ENCODE data around the gene FRY.
A peak's percentile ranks its signal among the peaks of the same experiment; 100 is the strongest.

Gene FRY

GRCh38 chr13:32315238-32316027, 283.9 kb downstream of the FRY start, which contains the start of the genes BRCA2 and ZAR1L:
BRCA2 (plus strand) TSS chr13:32315508; CDS start chr13:32316461, 953 bp downstream.
ZAR1L (minus strand) TSS chr13:32315363; CDS start chr13:32311925, 3,438 bp downstream.
- peak; percentile 91 for DNase-seq

- DNase-seq = no peak
These were observed 284.4 kb downstream of the FRY start for GRCh38 chr13:32316028-32316339.

GRCh38 chr13:32316501-32316900, 284.9 kb downstream of the FRY start:
- DNase-seq = no peak

- no peak for DNase-seq
These were observed 286.3 kb downstream of the FRY start for GRCh38 chr13:32317716-32318465.

- DNase-seq = no peak
These were observed 289.0 kb downstream of the FRY start for GRCh38 chr13:32320528-32320927.

GRCh38 chr13:32323912-32324311, 292.3 kb downstream of the FRY start:
- peak; percentile 75 for DNase-seq

GRCh38 chr13:32330441-32330840, 298.9 kb downstream of the FRY start:
- peak; percentile 80 for DNase-seq

GRCh38 chr13:32334671-32335070, 303.1 kb downstream of the FRY start:
- DNase-seq = peak; percentile 36

- DNase-seq = no peak
These were observed 309.3 kb downstream of the FRY start for GRCh38 chr13:32340914-32341313.

- no peak for DNase-seq
These were observed 316.1 kb downstream of the FRY start for GRCh38 chr13:32347651-32348050.
